Left cardiac atrium (tissue), 4 donors: ENCODE results near the gene TNFRSF8. TPM values are rescaled to one million over a fixed set of nuclear protein-coding genes. Genes with fewer than 3 reads are reported as not detected.
A peak's percentile ranks its signal among the peaks of the same experiment; 100 is the strongest.

Source experiments
- ATAC-seq, 2 donors: fragments of 200-7000 bp; cut with Tn5 transposase; one replicate each; pipeline ENCODE4 v1.9.1; 2020; ENCODE audit warnings: mild to moderate bottlenecking in 2 of 2, moderate library complexity in 2 of 2
- DNase-seq: peaks from one replicate; pipeline ENCODE4 v3.0.0-alpha.2; 2020
- intact Hi-C, 2 donors: fragments of 100-400 bp; cut with DNase I; formaldehyde crosslinking; loops; one replicate each; pipeline versions ENCODE4 v1.14.1 to v1.15.1; 2022 to 2023
- total RNA-seq, 2 donors: library from RNA; stranded (reverse); fragmentation: NEBNext Ultra II Directional; extraction: Animal tissue kit (Norgen Biotek cat#: 25700); gene quantifications; one replicate each; pipeline ENCODE4 v1.2.1, GENCODE V29; 2021
- donor health status: DM: no; HTN: yes; CAD: no.
- donor health status: DM: no; HTN: yes; CAD: no; lungs with severe emphysema.
- donor health status: DM: yes; HTN: yes; CAD: no.
- donor health status: Dilated cardiomyopathy.

The TNFRSF8 gene
- total RNA-seq, 2 donors from 2014 or later = 2.2 to 3.3 TPM

DNA sequence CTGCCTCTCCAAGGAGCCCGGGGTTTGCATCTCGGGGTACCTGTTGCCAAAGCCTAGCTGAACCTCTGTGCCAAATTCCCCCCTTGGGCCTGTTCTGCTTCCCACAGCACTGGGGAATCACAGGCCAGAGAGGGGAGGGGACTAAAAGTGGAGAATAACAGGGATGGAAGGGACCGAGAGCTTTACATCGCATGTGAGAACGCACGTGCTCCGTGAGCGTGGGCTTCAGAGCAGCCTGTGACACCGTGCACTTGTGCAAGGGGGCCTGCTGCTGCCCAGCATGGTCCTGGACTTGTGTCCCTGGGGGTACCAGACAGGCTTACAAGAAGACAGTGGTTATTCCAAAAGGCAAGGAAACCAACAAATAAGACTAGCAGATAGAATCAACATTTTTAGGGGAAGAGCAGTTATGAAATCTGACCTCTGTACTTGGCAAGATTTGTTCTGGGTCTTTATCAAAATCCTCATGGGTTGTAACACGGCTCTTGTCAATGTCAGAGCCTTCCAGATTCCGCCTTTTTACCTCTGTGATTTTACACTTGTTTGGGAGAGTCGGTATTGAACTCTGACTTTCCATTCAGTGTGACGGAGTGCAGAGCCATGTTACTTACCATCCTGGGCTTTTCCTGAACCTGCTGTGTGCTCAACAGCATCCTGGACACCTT lies 67.5 kb downstream of the TNFRSF8 start:
- ATAC-seq (no peak), DNase-seq (no peak)
- intact Hi-C loops = no loop called here

- DNase-seq (peak; percentile 71), ATAC-seq (peak; percentile 18 to 41)
- intact Hi-C loops = no loop called here
These were observed 69.0 kb downstream of the TNFRSF8 start for GRCh38 chr1:12132078-12132477.

DNA sequence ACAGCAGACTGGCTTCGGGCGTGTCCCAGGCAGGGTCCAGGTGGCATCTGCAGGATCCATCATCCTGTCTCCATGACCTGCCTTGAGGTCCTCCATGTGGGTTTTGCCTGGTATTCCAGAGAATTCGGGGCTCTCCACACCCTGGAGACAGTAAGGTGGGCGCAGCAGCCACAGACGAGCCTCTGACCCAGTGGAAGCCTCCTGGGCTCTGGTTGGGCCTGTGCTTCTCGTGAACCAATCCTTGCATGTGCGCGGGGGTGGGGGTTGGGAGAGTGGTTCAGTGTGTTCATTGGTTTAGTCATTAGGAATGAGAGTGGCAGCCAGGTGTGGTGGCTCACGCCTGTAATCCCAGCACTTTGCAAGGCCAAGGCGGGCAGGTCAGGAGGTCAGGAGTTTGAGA lies 71.6 kb downstream of the TNFRSF8 start:
- no peak for DNase-seq
- ATAC-seq = no peak
- intact Hi-C loops = no loop called here

GRCh38 chr1:12135612-12136011 lies 72.5 kb downstream of the TNFRSF8 start:
- peak; percentile 72 to 77 for ATAC-seq
- DNase-seq = peak; percentile 82
- intact Hi-C loops = no loop called here

DNA sequence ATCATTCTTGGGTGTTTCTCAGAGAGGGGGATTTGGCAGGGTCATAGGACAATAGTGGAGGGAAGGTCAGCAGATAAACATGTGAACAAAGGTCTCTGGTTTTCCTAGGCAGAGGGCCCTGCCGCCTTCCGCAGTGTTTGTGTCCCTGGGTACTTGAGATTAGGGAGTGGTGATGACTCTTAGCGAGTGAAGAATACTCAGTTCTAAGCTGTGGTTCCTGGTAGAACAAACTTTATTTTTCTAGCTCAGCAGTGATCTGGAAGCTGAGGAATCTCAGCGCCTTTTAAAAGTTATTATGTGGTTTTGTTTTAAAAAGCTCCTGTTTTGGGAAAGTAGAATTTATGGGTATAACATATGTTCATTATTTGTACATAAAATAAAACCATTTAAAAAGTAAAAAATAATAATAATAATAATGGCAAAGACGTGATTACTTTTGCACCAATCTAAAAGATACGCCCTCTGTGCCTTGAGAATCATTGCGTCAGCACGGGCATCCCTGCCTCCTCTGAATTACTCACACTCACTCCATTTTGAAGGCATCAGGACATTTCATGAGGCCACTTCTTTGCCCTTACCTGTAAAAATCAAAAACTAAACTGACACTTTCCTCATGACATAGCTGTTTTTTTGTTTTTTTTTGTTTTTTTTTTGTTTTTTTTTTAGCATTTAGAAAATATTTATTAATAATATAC lies 74.0 kb downstream of the TNFRSF8 start:
- DNase-seq = no peak
- intact Hi-C loops = no loop called here

GRCh38 chr1:12138196-12139168 lies 75.4 kb downstream of the TNFRSF8 start:
- DNase-seq (no peak), ATAC-seq (no peak)
- intact Hi-C loops = no loop called here

More for the DNA sequence above, 74.0 kb downstream of the TNFRSF8 start:
- ATAC-seq = no peak

GRCh38 chr1:12140016-12140415 lies 76.9 kb downstream of the TNFRSF8 start:
- intact Hi-C loops = no loop called here
- DNase-seq (no peak), ATAC-seq (no peak)

DNA sequence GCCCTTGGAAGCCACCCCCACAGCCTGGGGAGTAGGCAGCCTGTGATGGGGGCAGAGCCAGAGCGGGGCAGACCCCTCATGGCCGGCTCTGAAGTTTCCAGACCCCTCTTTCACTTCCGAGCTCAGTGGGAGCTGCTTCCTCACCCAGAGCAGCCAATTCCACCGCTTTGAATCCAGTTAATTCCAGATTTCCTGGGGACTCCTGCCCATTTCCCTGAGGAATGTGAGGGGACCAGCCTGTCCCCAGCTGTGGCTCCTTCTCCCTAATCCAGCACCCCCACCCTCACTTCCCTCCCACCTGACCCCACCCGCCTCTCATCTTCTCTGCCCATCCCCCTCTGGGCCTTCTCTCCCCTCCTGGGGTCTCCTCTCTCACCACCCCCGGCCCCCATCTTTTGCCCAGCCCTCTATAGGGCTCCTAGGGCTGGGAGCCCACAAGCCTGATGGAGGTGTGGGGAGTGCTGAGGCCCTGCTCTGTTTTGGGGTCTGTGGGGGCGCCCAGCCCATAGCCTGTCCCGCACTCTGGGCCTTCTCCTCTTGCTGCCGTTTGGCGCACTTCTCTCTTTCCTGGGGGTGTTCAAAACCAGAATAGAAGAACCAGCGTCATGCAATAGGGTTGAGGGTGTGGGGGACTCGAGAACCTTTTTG lies 77.5 kb downstream of the TNFRSF8 start:
- ATAC-seq = no peak
- intact Hi-C loops = no loop called here
- DNase-seq = no peak

GRCh38 chr1:12141163-12141850 lies 78.2 kb downstream of the TNFRSF8 start:
- no peak for DNase-seq
- no peak for ATAC-seq
- intact Hi-C loops = no loop called here

DNA sequence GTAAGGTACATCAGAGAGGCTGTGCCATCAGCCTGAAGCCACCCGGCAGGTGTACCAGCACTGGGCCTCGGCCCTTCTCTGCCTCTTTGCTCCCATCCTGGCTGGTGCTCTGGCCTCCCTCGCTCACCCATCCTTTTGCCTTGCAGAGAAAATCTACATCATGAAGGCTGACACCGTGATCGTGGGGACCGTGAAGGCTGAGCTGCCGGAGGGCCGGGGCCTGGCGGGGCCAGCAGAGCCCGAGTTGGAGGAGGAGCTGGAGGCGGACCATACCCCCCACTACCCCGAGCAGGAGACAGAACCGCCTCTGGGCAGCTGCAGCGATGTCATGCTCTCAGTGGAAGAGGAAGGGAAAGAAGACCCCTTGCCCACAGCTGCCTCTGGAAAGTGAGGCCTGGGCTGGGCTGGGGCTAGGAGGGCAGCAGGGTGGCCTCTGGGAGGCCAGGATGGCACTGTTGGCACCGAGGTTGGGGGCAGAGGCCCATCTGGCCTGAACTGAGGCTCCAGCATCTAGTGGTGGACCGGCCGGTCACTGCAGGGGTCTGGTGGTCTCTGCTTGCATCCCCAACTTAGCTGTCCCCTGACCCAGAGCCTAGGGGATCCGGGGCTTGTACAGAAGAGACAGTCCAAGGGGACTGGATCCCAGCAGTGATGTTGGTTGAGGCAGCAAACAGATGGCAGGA lies 79.2 kb downstream of the TNFRSF8 start:
- no peak for ATAC-seq
- no peak for DNase-seq
- intact Hi-C loops = no loop called here

GRCh38 chr1:12142891-12143630 lies 80.0 kb downstream of the TNFRSF8 start:
- peak; percentile 64 for DNase-seq
- intact Hi-C loops = no loop called here
- ATAC-seq = peak; percentile 7 to 47

GRCh38 chr1:12143631-12144155 lies 80.6 kb downstream of the TNFRSF8 start:
- ATAC-seq = peak; percentile 78 to 82
- intact Hi-C loops = no loop called here
- peak; percentile 88 for DNase-seq

GRCh38 chr1:12144236-12144635 lies 81.1 kb downstream of the TNFRSF8 start:
- ATAC-seq = no peak
- DNase-seq = no peak
- intact Hi-C loops = no loop called here

- intact Hi-C loops = no loop called here
- ATAC-seq = no peak
- no peak for DNase-seq
These were observed 81.9 kb downstream of the TNFRSF8 start for GRCh38 chr1:12144969-12145368.

DNA sequence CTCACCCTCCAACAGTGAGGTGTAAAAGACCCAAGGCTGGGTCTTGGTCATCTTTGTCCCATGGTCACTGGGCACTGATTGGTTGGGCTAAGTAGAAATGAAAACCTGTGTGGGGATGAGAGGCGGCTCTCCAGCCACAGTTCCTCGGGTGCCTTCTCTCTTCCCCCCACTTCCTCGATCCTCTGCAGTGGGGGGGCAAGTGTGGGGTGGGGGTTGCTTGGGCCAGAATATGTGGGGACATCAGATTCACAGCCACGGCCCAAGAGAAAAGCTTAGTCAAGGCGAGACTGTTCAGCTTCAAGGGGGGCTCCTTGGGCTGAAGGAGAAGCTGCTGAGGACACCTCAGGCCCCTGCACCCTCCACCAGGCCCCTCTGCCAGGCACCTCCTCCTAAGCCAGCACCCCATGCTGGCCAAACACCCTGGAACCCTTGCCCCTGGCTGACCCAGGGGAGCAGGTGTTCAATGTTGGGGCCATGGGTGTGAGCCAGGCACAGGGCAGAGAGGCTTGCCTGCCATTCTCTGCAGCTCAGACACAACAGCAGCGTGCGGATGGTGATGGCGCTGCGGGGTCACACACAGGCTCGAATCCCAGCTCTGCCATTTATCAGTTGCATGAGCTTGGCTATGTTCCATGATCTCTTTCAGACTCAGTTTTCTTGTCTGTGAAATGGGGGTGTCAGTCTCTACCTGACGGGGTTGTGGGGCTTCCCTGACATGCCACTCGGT lies 82.7 kb downstream of the TNFRSF8 start:
- intact Hi-C loops = no loop called here
- no peak for DNase-seq
- no peak for ATAC-seq

DNA sequence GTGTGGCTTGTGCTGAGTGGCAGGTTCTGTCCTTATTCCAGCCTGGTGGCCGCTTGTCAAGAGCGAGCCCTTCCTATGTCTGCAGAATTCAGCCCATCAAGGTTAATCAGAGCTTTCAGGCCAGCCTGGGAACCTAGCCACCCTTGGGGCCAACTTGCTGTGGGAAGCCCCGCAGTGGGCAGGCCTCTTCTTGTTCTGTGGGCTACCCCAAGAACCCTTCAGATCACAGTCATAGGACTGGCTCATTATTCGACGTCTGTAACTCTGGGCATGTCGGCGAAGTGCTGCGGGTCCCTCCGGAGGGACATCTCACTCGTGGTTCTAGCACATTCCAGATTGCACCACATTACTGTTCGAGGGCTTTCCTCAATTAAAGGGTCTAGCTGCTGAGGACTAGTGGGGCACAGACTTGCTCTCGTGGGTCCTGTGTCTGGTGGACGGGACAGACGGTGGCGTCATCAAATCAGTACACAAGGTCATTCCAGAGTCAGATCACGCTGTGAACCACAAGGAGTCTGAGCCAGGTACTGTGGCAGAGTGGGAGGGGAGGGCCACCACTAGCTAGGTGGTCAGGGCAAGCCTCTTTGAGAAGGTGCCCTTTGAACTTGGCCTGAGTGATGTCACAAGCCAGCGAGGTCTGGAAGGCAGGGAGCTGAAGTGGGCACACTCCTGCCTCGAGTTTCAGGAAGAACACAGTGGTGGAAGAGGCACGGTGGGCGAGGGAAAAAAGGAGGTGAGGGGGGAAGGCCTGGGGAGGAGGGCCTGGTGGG lies 83.4 kb downstream of the TNFRSF8 start:
- intact Hi-C loops = no loop called here
- ATAC-seq (peak in 1 of 2 donors; percentile 11), DNase-seq (no peak)
